Globus pallidus (tissue), 1 donor: ENCODE results near the gene COX17.
"Not testable (repeated sequence)": the region's sequence is repeated elsewhere in the genome, so short reads cannot be mapped to it uniquely, and the experiment has no call there.

Experiments
- DNase-seq: peaks from one replicate; pipeline ENCODE4 v3.0.0-alpha.2; 2015; ENCODE audit warnings: low spot score

COX17 gene, protein sequence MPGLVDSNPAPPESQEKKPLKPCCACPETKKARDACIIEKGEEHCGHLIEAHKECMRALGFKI

GRCh38 chr3:119676771-119677640, at the start of gene COX17:
COX17 (minus strand) TSS chr3:119677406; CDS start chr3:119677310, 96 bp downstream.
- peak; percentile 92 for DNase-seq

DNA sequence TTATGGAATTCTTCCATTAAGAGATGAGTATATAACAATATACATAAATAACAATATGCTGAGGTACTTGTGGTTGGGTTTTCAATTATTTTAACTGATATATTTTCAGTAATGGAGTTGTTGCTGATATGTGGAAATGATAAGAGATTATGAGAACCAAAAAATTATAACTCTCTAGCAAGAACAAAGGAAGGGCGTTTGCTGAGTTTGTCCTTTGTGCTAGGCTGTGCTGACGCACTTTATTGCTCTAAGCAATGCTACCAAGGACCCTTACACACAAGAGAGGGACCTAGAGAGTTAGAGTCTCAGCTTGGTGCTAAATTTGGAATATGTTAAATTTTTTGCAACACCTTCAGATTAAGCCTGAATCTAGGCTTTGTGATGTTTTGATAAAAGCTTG, 49.7 kb upstream of the COX17 start:
- no peak for DNase-seq

GRCh38 chr3:119723022-119723421, 45.8 kb upstream of the COX17 start:
- no peak for DNase-seq

DNA sequence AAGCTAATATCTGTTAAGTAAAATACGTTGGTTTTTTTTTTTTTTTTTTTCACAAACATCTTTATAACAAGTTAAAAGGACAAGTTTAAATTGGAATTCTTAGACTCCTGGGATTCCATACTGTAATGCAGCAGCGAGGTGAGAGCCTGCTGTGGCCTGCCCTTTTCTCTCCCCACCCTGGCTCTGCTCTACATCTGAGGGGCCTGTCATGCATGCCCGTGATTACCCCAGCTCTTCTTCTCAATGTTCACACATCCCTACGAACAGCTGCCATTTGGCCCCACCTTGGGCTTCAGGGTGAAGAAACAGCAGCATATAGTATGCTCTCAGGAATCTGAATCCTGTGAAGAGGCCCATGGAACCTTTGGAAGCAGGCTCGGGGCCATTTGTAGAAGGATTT, 40.3 kb upstream of the COX17 start:
- no peak for DNase-seq

- DNase-seq, result no peak
Observed at GRCh38 chr3:119716998-119717397, 39.8 kb upstream of the COX17 start.

GRCh38 chr3:119715105-119715504, 37.9 kb upstream of the COX17 start:
- no peak for DNase-seq

GRCh38 chr3:119703820-119704531, 26.8 kb upstream of the COX17 start:
- DNase-seq, result no peak

DNA sequence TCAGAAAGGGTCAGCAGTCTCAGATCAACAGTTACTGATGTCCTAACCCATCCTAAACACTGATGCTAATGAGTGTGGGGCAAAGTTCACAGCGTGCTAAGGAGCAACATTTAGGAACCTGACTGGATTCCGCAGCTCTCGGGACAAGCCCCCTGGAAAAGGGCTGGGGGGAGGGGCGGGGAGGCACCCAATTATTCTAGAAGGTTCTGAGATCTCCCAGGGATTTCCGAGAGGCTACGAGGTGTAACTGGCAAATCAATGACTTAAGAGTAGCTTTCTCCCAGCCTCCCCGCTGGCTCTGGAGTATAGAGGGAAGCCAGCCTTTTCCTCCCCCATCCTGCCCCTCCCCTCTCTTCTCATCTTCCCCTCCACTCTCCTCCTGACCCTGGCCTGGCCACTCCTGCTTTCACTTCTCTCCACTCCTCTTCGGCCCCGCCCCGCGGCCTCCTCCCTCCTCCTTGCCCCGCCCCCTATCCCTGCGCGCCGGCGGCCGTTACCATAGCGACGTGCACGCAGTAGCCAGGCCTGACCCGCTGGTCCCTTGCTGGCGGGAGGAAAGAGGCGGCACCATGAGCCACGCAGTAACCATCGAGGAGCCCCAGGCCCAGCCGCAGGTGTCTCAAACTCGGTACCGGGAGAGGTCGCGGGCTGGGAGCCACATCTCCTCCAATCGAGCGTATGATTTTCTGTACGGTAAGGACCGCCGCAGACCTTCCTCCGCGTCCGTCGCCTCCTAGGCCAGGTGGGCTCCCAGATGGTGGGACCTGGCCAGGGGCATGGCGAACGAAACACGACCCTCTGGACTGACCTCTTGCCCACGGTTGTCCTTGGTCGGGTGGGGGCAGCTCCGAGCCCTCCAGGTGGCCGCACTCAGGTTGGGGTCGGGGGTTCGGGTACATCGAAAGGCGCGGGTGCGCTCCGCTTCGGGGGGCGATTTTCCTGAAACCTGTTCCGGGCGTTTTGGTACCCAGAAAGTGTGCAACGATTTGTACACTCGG, 25.6 kb upstream of the COX17 start, which contains the start of gene CFAP91:
CFAP91 (plus strand) TSS at position 493 of the 998 bp plus-strand sequence; CDS start at position 570, 77 bp downstream.
- DNase-seq, result peak; percentile 91

GRCh38 chr3:119700920-119701734, 23.9 kb upstream of the COX17 start:
- no peak for DNase-seq

- no peak for DNase-seq
Observed at GRCh38 chr3:119700269-119700919, 23.2 kb upstream of the COX17 start.

DNA sequence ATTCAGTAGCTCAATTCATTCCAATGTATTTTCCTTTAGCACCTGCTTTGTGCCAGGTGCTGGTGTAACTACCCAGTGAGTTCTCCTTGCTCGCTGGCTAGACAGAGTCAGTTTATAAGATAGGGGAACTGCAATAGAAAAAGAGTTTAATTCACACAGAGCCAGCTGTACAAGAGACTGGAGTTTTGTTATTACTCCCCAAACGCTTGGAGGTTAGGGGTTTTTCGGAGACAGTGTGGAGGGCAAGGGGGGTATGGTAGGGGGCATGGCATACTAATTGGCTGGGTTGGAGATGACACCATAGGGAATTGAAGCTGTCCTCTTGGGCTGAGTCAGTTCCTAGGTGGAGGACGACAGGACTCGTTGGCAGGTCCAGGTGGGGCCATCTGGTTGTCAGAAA, 20.2 kb upstream of the COX17 start:
- no peak for DNase-seq

- no peak for DNase-seq
Observed at GRCh38 chr3:119695480-119695879, 18.3 kb upstream of the COX17 start.

DNA sequence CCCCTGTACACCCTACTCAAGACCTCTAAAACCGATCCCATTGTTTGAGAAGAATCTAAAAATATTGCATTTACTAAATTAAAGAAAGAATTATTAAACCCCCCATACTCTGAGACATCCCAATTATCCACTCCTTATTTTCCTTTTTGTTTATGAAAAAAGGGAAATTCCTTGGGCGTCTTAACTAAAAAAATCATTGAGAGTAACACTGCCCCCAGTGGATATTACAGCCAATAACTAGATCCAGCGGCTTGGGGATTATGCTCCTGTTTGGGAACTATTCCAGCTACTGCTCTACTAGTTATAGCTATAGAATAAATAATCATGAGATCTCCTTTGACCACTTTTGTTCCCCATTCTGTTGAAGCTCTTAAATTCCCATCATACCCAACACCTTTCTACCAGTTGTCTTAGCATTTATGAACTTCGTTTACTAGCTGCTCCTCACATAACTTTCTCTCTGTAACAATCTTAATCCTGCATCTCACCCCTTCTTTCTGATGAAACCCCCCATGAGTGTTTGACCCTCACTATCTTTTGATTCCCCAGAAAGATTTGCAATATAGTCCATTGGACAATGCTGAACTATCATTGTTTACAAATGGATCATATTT, 12.9 kb upstream of the COX17 start:
- no peak for DNase-seq

GRCh38 chr3:119683421-119683820, 6.2 kb upstream of the COX17 start:
- DNase-seq, result no peak

DNA sequence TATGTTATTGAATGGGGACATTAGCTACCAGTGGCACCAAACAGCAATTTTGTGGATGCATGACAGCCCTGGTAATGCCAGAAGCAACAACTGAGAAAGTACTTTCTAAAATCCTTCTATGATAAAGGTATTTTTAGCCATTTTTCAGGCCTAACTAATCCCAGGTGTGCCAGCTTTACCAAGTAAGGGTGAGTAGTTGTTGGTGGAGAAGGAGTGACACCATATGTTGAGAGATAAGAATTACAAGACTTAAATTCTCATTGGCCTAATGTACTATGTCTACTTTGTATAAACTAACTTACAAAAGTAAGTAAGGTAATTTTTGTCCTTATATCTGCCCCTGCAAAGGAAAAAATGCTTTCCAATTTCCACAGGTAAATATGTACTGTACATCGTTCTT, 4.1 kb upstream of the COX17 start:
- DNase-seq, result no peak

DNA sequence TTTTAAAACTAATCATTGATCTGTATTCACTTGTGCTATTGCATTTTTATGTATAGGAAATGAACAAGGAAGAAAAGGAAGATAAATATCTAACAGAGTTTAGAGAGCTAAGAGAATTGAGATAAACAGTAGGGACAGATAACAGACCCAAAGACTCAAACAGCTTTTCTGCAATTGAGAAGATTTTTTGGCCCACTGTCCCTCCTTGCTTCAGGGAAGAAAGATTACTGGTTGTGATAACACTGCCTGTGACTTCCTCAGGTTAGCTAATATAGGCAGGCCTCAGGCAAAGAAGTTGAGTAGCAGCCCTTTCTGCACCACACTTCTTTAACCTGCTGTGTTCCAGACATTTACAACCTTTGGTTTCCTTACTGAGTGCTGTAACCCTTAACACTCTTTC, 2.7 kb upstream of the COX17 start:
- no peak for DNase-seq

DNA sequence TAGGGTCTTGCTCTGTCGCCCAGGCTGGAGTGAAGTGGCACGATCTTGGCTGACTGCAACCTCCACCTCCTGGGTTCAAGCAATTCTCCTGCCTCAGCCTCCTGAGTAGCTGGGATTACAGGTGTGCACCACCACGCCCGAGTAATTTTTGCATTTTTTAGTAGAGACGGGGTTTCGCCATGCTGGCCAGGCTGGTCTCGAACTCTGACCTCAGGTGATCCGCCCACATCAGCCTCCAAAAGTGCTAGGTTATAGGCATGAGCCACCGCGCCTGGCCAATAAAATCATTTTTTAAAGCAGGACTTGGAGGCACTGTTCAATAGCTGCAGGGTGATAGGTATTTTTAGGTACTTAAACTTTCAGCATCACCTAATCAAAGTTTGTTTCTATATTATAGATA, 1.0 kb upstream of the COX17 start:
- DNase-seq, result not testable (repeated sequence)

GRCh38 chr3:119677641-119677934, 382 bp upstream of the COX17 start:
- DNase-seq, result no peak

DNA sequence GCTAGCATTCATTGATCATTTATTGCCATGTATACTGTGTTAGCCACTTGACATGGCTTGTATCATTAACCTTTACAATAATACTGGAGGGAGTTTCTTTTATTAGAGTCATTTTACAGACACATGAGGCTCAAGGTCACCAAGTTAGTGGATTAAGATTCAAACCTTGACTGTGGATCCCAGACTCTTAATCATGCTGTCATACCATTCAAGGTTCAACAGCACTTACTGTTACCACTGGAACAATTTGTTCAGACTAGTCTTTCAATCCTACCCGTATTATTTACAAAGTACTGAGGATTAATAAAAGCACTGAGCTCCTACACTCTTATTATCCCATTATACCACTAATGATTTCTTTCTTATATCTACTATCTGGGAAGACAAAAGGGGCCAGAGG, 1.2 kb downstream of the COX17 start:
- no peak for DNase-seq

DNA sequence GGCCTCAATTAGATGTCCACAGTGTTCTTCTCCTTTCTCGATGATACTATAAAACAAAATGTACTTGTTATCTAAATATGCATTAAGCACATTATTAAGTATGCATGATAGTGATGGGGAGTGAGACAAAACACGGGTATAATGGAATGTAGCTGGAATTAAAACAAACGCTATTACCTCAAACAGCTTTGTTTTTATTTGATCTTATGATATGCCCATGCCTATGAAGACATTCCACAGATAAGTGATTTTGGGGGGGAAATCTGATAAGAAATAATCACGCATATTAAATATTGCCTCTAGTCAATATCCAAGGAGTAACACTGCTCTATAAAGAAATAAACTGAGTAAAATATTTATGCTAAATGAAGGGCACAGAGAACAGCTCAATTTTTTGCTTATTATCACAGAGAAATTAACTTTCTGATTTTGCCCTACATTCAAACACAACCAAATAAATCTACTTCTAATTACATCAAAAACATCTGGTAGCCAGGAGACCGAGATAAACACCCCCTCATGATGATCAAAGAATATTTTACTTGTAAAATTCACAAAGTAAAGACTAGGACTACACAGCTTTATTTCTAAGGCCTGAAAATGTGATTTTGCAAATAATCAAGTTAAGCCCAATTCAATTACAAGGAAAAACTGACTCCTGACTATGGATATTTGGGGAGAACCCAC, 1.9 kb downstream of the COX17 start:
- DNase-seq, result no peak
